Vagina (tissue), 2 donors: Measurements from ENCODE around the gene CDKN2B-AS1. TPM values are rescaled to one million over a fixed set of nuclear protein-coding genes. Genes with fewer than 3 reads are reported as not detected.

Experiments used
- DNase-seq, 2 donors: peaks; one replicate each; pipeline ENCODE4 v3.0.0-alpha.2; 2017; ENCODE audit errors: extremely low spot score in 2 of 2
- H3K27ac ChIP-seq: fragments of 200-600 bp; sonication (generic); one replicate; pipeline ENCODE4 v1.5.1; 2019
- H3K27me3 ChIP-seq: fragments of 200-600 bp; sonication (generic); one replicate; pipeline ENCODE4 v1.5.1; 2019
- H3K36me3 ChIP-seq, 2 donors: fragments of 200-600 bp; sonication (generic); one replicate each; pipeline ENCODE4 v1.5.1; 2017 to 2019
- H3K4me1 ChIP-seq: fragments of 200-600 bp; sonication (generic); one replicate; pipeline ENCODE4 v1.5.1; 2019
- H3K4me3 ChIP-seq, 2 donors: fragments of 200-600 bp; sonication (generic); 1 replicate in 1 of 2; 2 replicates in 1 of 2; pipeline ENCODE4 v1.5.1; 2016 to 2019
- H3K9me3 ChIP-seq: fragments of 200-600 bp; sonication (generic); one replicate; pipeline ENCODE4 v1.5.1; 2019
- CTCF ChIP-seq, 3 experiments: fragments of 450-650 bp in 2 of 3; fragments of 200-600 bp in 1 of 3; sonication (generic) in 1 of 3; IDR thresholded peaks; one replicate each; pipeline ENCODE4 v1.5.1; 2017 to 2019; ENCODE audit warnings: antibody characterized with exemption in 3 of 3, mild to moderate bottlenecking in 2 of 3, moderate library complexity in 2 of 3
- POLR2A ChIP-seq, 2 donors: fragments of 450-650 bp; IDR thresholded peaks; one replicate each; pipeline ENCODE4 v1.6.1; 2017; ENCODE audit warnings: antibody characterized with exemption in 2 of 2, mild to moderate bottlenecking in 2 of 2, moderate library complexity in 2 of 2
- POLR2AphosphoS5 ChIP-seq, 2 donors: sonication (generic); formaldehyde crosslinking; IDR thresholded peaks; one replicate each; pipeline ENCODE4 v1.9.0; 2017; ENCODE audit warnings: antibody characterized with exemption in 2 of 2, mild to moderate bottlenecking in 2 of 2, low read depth in 1 of 2; ENCODE audit not compliant: insufficient read depth in 1 of 2
- intact Hi-C: fragments of 100-400 bp; cut with DNase I; formaldehyde crosslinking; loops from one replicate; pipeline ENCODE4 v1.15.1; 2023
- total RNA-seq: library from RNA; depleted of rRNA; stranded (reverse); fragments of >200 nt; gene quantifications from one replicate; pipeline ENCODE4 v1.2.3, GENCODE V29; 2016

CDKN2B-AS1 gene
- total RNA-seq, 1 donor from 2014 or later: 5.9 TPM

- intact Hi-C loops: no loop called here
- TF ChIP-seq POLR2AphosphoS5 (IDR thresholded peaks at IDR 0.05; ENCODE audit: insufficient read depth in 1 of 2, low read depth in 1 of 2) (no peak), CTCF (IDR thresholded peaks at IDR 0.05) (no peak), POLR2A (IDR thresholded peaks at IDR 0.05) (no peak)
- Histone ChIP-seq H3K4me3 (no peak overlapping the region), H3K27me3 (no peaks in the 10 kb centered on the region), H3K9me3 (no peaks in the 10 kb centered on the region), H3K27ac (no peak overlapping the region), H3K36me3 (no peaks in the 10 kb centered on the region), H3K4me1 (no peaks in the 10 kb centered on the region)
- no peak for DNase-seq
Observed at GRCh38 chr9:22064957-22065356, 70.4 kb downstream of the CDKN2B-AS1 start.

- Histone ChIP-seq H3K4me3 (no peak overlapping the region), H3K27ac (no peak overlapping the region), H3K9me3 (no peaks in the 10 kb centered on the region), H3K36me3 (no peaks in the 10 kb centered on the region), H3K4me1 (no peaks in the 10 kb centered on the region), H3K27me3 (no peaks in the 10 kb centered on the region)
- DNase-seq: no peak
- TF ChIP-seq POLR2A (IDR thresholded peaks at IDR 0.05) (no peak), CTCF (IDR thresholded peaks at IDR 0.05) (no peak), POLR2AphosphoS5 (IDR thresholded peaks at IDR 0.05; ENCODE audit: insufficient read depth in 1 of 2, low read depth in 1 of 2) (no peak)
- intact Hi-C loops: no loop called here
Observed at GRCh38 chr9:22065431-22066200, 71.0 kb downstream of the CDKN2B-AS1 start.

- no peak overlapping the region for H3K27ac ChIP-seq
- no peak overlapping the region for H3K4me3 ChIP-seq
- intact Hi-C loops: no loop called here
- TF ChIP-seq CTCF (IDR thresholded peaks at IDR 0.05) (no peak), POLR2A (IDR thresholded peaks at IDR 0.05) (no peak), POLR2AphosphoS5 (IDR thresholded peaks at IDR 0.05; ENCODE audit: insufficient read depth in 1 of 2, low read depth in 1 of 2) (no peak)
- no peaks in the 10 kb centered on the region for H3K27me3 ChIP-seq
- H3K4me1 ChIP-seq: no peaks in the 10 kb centered on the region
- no peaks in the 10 kb centered on the region for H3K9me3 ChIP-seq
- no peak for DNase-seq
- no peaks in the 10 kb centered on the region for H3K36me3 ChIP-seq
Observed at GRCh38 chr9:22067196-22067595, 72.6 kb downstream of the CDKN2B-AS1 start.

- no peak for TF ChIP-seq CTCF (IDR thresholded peaks at IDR 0.05)
- no peak for TF ChIP-seq POLR2AphosphoS5 (IDR thresholded peaks at IDR 0.05; ENCODE audit: insufficient read depth in 1 of 2, low read depth in 1 of 2)
- TF ChIP-seq POLR2A (IDR thresholded peaks at IDR 0.05): no peak
- DNase-seq: no peak
- Histone ChIP-seq H3K27ac (no peak overlapping the region), H3K36me3 (no peaks in the 10 kb centered on the region), H3K4me3 (no peak overlapping the region), H3K27me3 (no peaks in the 10 kb centered on the region), H3K9me3 (no peaks in the 10 kb centered on the region), H3K4me1 (no peaks in the 10 kb centered on the region)
- intact Hi-C loops: no loop called here
Observed at GRCh38 chr9:22068369-22068768, 73.8 kb downstream of the CDKN2B-AS1 start.

GRCh38 chr9:22073349-22073748 is 78.8 kb downstream of the CDKN2B-AS1 start:
- intact Hi-C loops: no loop called here
- Histone ChIP-seq H3K36me3 (no peaks in the 10 kb centered on the region), H3K4me1 (no peaks in the 10 kb centered on the region), H3K27ac (no peak overlapping the region), H3K9me3 (no peaks in the 10 kb centered on the region), H3K4me3 (no peak overlapping the region), H3K27me3 (no peaks in the 10 kb centered on the region)
- TF ChIP-seq CTCF (IDR thresholded peaks at IDR 0.05) (no peak), POLR2AphosphoS5 (IDR thresholded peaks at IDR 0.05; ENCODE audit: insufficient read depth in 1 of 2, low read depth in 1 of 2) (no peak), POLR2A (IDR thresholded peaks at IDR 0.05) (no peak)
- DNase-seq: no peak
